Liver (tissue), 9 donors: Measurements from ENCODE around the gene ABCA1. TPM values are rescaled to one million over a fixed set of nuclear protein-coding genes. Genes with fewer than 3 reads are reported as not detected.

Experiments
- DNase-seq: peaks from one replicate; pipeline ENCODE4 v3.0.0-alpha.2; 2017; ENCODE audit warnings: low spot score
- H3K27ac ChIP-seq, 2 donors: one replicate each; pipeline ENCODE4 v1.7.0; 2013; ENCODE audit warnings: inconsistent platforms in 2 of 2, low read length in 2 of 2, control low read depth in 1 of 2, low read depth in 1 of 2, mild to moderate bottlenecking in 1 of 2
- H3K27me3 ChIP-seq, 4 donors: one replicate each; pipeline versions ENCODE4 v1.6.1 to v1.7.0; 2013; ENCODE audit warnings: low read length in 3 of 4, inconsistent platforms in 1 of 4, mild to moderate bottlenecking in 1 of 4, moderate library complexity in 1 of 4; ENCODE audit not compliant: control insufficient read depth in 4 of 4, insufficient read depth in 4 of 4
- H3K36me3 ChIP-seq, 4 donors: one replicate each; pipeline versions ENCODE4 v1.6.1 to v1.7.0; 2013; ENCODE audit warnings: low read length in 3 of 4, mild to moderate bottlenecking in 3 of 4, low read depth in 1 of 4, moderate library complexity in 1 of 4; ENCODE audit not compliant: control insufficient read depth in 4 of 4, insufficient read depth in 3 of 4
- H3K4me1 ChIP-seq, 4 donors: one replicate each; pipeline versions ENCODE4 v1.6.1 to v1.7.0; 2013; ENCODE audit warnings: low read length in 3 of 4, mild to moderate bottlenecking in 3 of 4, moderate library complexity in 1 of 4; ENCODE audit not compliant: control insufficient read depth in 4 of 4, insufficient read depth in 4 of 4
- H3K4me3 ChIP-seq, 3 donors: one replicate each; pipeline versions ENCODE4 v1.6.1 to v1.7.0; 2013; ENCODE audit warnings: low read length in 3 of 3, control low read depth in 1 of 3, low read depth in 1 of 3, mild to moderate bottlenecking in 1 of 3
- H3K9ac ChIP-seq, 2 donors: one replicate each; pipeline ENCODE4 v1.7.0; 2013; ENCODE audit warnings: low read length in 2 of 2, mild to moderate bottlenecking in 2 of 2, moderate library complexity in 2 of 2, control low read depth in 1 of 2, low read depth in 1 of 2
- H3K9me3 ChIP-seq, 4 donors: one replicate each; pipeline versions ENCODE4 v1.6.1 to v1.7.0; 2013; ENCODE audit warnings: low read length in 3 of 4; ENCODE audit not compliant: control insufficient read depth in 4 of 4
- EGR1 ChIP-seq, 2 donors: IDR thresholded peaks; 2 replicates each; pipeline ENCODE4 v1.6.1; 2016 to 2018; ENCODE audit warnings: antibody characterized with exemption in 2 of 2, low read depth in 2 of 2
- FOXA1 ChIP-seq: IDR thresholded peaks from 2 replicates; pipeline ENCODE4 v1.6.1; 2016; ENCODE audit warnings: antibody characterized with exemption
- FOXA2 ChIP-seq: IDR thresholded peaks from 2 replicates; pipeline ENCODE4 v1.6.1; 2016; ENCODE audit warnings: antibody characterized with exemption
- GABPA ChIP-seq, 2 donors: IDR thresholded peaks in 1 of 2; conservative IDR thresholded peaks in 1 of 2; 2 replicates each; pipeline ENCODE4 v1.6.1; 2016; ENCODE audit warnings: antibody characterized with exemption in 2 of 2, mild to moderate bottlenecking in 1 of 2, moderate library complexity in 1 of 2
- HNF4A ChIP-seq, 2 donors: conservative IDR thresholded peaks; 2 replicates each; pipeline ENCODE4 v1.6.1; 2016; ENCODE audit warnings: antibody characterized with exemption in 2 of 2, mild to moderate bottlenecking in 2 of 2
- HNF4G ChIP-seq: IDR thresholded peaks from 2 replicates; pipeline ENCODE4 v1.6.1; 2016; ENCODE audit warnings: antibody characterized with exemption
- JUND ChIP-seq, 2 donors: IDR thresholded peaks; 2 replicates each; pipeline ENCODE4 v1.6.1; 2016; ENCODE audit warnings: antibody characterized with exemption in 2 of 2
- NR2F2 ChIP-seq: IDR thresholded peaks from 2 replicates; pipeline ENCODE4 v1.6.1; 2016; ENCODE audit warnings: antibody characterized with exemption
- RAD21 ChIP-seq, 2 donors: IDR thresholded peaks; 2 replicates each; pipeline ENCODE4 v1.6.1; 2016; ENCODE audit warnings: antibody characterized with exemption in 2 of 2, mild to moderate bottlenecking in 2 of 2
- SP1 ChIP-seq: IDR thresholded peaks from 2 replicates; pipeline ENCODE4 v1.6.1; 2018; ENCODE audit warnings: antibody characterized with exemption, mild to moderate bottlenecking
- TAF1 ChIP-seq: conservative IDR thresholded peaks from 2 replicates; pipeline ENCODE4 v1.6.1; 2016; ENCODE audit warnings: antibody characterized with exemption, mild to moderate bottlenecking
- YY1 ChIP-seq: IDR thresholded peaks from 2 replicates; pipeline ENCODE4 v1.6.1; 2016; ENCODE audit warnings: antibody characterized with exemption, mild to moderate bottlenecking
- WGBS: extraction: QIAGEN DNeasy Blood & Tissue Kit; methylation state at CpG from one replicate; pipeline ENCODE4 v1.1.7; 2013; 5-methylcytosine and 5-hydroxymethylcytosine counted together
- polyA plus RNA-seq, 2 donors: library from polyadenylated mRNA; stranded (reverse) in 1 of 2; unstranded in 1 of 2; fragments of 200-250 nt in 1 of 2; fragments of >200 nt in 1 of 2; fragmentation: Nextera tagmentation in 1 of 2; extraction: Ambion mirVana in 1 of 2; gene quantifications; one replicate each; pipeline versions ENCODE4 v1.2.1 to v1.2.3, GENCODE V29; 2013 to 2015
- total RNA-seq, 2 donors: library from RNA; depleted of rRNA; stranded (reverse); fragments of >200 nt; gene quantifications; one replicate each; pipeline ENCODE4 v1.2.3, GENCODE V29; 2014
- TF ChIP-seq, protein P1 (sequence below): IDR thresholded peaks from 2 replicates; pipeline ENCODE4 v1.6.1; 2016; ENCODE audit warnings: antibody characterized with exemption
- TF ChIP-seq, protein P2 (sequence below): fragments of 150-350 bp; IDR thresholded peaks from 2 replicates; pipeline ENCODE4 v1.5.1; 2017; ENCODE audit warnings: improper control_type of control experiment, low read depth, low read length; ENCODE audit not compliant: missing input control
- TF ChIP-seq, protein P3 (sequence below): IDR thresholded peaks from 2 replicates; pipeline ENCODE4 v1.6.1; 2016; ENCODE audit warnings: antibody characterized with exemption
- TF ChIP-seq, protein P4 (sequence below): IDR thresholded peaks from 2 replicates; pipeline ENCODE4 v1.6.1; 2016; ENCODE audit warnings: antibody characterized with exemption
- donor health status: healthy.
- donor health status: healthy.
- donor health status: healthy.
- donor health status: healthy.
- donor health status: healthy.

The ABCA1 gene
- total and polyA plus RNA-seq, 4 donors, result 15.4 to 223 (median 62.9) TPM

DNA sequence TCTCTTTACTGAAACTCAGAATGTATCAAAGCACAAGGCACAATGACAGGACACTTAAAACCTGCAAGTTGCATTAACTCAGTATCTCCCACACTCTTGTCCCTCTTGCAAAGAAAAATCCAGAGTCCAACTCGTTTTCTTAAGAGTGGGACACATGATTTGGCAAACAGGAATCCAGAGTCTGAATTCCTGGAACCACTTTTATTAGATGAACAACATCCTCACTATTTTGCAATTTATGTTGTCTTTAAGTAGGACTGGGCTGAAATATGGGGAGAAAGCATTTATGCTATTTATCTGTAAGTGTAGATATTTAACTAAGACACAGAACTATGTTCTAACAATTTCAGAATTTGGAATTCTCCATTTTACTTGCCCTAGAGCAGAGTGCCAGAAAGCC is 69.1 kb downstream of the ABCA1 start:
- no peak for TF ChIP-seq EGR1 (IDR thresholded peaks at IDR 0.05; ENCODE audit: low read depth in 2 of 2)
- no peak for TF ChIP-seq YY1
- no peak for TF ChIP-seq FOXA2
- TF ChIP-seq FOXA1, result no peak
- TF ChIP-seq, protein P1, sequence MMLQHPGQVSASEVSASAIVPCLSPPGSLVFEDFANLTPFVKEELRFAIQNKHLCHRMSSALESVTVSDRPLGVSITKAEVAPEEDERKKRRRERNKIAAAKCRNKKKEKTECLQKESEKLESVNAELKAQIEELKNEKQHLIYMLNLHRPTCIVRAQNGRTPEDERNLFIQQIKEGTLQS, result no peak
- TF ChIP-seq JUND (IDR thresholded peaks at IDR 0.05), result no peak
- TF ChIP-seq HNF4A (conservative IDR thresholded peaks at IDR 0.05), result no peak
- H3K4me1 ChIP-seq, result peaks cover 10 to 36% (median 20%) of the 10 kb centered on the region in 4 donors
- WGBS, result 48% methylated on average over 1 of the region's 1 CpG
- no peak for DNase-seq
- peak overlapping the region in 1 of 2 donors; percentile 36 for H3K9ac ChIP-seq
- no peaks in the 10 kb centered on the region for H3K27me3 ChIP-seq
- no peak overlapping the region for H3K27ac ChIP-seq
- H3K4me3 ChIP-seq, result no peak overlapping the region
- H3K9me3 ChIP-seq, result no peaks in the 10 kb centered on the region
- H3K36me3 ChIP-seq, result peaks cover 9 to 64% (median 45%) of the 10 kb centered on the region in 4 donors

DNA sequence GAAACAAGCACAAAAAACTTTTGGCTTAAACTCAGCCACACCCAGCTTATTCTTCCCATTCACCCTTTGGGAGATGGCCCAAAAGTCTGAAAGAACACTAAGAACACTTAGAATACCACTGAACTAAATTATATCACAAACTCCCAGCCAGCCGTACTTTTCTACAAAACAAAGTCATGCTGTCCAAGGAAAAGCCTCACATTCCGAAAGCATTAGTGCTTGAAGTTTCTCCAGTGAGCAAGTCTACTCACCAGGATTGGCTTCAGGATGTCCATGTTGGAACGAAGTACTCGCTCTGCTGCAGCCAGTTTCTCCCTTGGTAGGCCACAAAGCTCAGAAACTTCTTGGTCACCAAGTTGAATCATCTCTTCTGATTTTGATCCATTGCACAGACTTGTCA is 69.7 kb downstream of the ABCA1 start:
- Histone ChIP-seq H3K27ac (no peak overlapping the region), H3K9ac (no peak overlapping the region), H3K4me1 (peaks cover 7 to 30% (median 16%) of the 10 kb centered on the region in 4 donors), H3K4me3 (no peak overlapping the region), H3K36me3 (peaks cover 10 to 69% (median 49%) of the 10 kb centered on the region in 4 donors), H3K9me3 (no peaks in the 10 kb centered on the region), H3K27me3 (no peaks in the 10 kb centered on the region)
- TF ChIP-seq TAF1, result no peak
- no peak for TF ChIP-seq RAD21 (IDR thresholded peaks at IDR 0.05)
- TF ChIP-seq HNF4G, result no peak
- TF ChIP-seq SP1, result no peak
- TF ChIP-seq, protein P2, sequence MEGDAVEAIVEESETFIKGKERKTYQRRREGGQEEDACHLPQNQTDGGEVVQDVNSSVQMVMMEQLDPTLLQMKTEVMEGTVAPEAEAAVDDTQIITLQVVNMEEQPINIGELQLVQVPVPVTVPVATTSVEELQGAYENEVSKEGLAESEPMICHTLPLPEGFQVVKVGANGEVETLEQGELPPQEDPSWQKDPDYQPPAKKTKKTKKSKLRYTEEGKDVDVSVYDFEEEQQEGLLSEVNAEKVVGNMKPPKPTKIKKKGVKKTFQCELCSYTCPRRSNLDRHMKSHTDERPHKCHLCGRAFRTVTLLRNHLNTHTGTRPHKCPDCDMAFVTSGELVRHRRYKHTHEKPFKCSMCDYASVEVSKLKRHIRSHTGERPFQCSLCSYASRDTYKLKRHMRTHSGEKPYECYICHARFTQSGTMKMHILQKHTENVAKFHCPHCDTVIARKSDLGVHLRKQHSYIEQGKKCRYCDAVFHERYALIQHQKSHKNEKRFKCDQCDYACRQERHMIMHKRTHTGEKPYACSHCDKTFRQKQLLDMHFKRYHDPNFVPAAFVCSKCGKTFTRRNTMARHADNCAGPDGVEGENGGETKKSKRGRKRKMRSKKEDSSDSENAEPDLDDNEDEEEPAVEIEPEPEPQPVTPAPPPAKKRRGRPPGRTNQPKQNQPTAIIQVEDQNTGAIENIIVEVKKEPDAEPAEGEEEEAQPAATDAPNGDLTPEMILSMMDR, result no peak
- TF ChIP-seq, protein P3, sequence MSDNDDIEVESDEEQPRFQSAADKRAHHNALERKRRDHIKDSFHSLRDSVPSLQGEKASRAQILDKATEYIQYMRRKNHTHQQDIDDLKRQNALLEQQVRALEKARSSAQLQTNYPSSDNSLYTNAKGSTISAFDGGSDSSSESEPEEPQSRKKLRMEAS, result no peak
- TF ChIP-seq, protein P4, sequence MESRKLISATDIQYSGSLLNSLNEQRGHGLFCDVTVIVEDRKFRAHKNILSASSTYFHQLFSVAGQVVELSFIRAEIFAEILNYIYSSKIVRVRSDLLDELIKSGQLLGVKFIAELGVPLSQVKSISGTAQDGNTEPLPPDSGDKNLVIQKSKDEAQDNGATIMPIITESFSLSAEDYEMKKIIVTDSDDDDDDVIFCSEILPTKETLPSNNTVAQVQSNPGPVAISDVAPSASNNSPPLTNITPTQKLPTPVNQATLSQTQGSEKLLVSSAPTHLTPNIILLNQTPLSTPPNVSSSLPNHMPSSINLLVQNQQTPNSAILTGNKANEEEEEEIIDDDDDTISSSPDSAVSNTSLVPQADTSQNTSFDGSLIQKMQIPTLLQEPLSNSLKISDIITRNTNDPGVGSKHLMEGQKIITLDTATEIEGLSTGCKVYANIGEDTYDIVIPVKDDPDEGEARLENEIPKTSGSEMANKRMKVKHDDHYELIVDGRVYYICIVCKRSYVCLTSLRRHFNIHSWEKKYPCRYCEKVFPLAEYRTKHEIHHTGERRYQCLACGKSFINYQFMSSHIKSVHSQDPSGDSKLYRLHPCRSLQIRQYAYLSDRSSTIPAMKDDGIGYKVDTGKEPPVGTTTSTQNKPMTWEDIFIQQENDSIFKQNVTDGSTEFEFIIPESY, result no peak
- no peak for TF ChIP-seq NR2F2
- TF ChIP-seq GABPA (IDR thresholded peaks at IDR 0.05 in 1 of 2, conservative IDR thresholded peaks at IDR 0.05 in 1 of 2), result no peak
- TF ChIP-seq JUND (IDR thresholded peaks at IDR 0.05), result no peak
- no peak for TF ChIP-seq FOXA1
- WGBS, result 96% methylated on average over 4 of the region's 4 CpGs
- DNase-seq, result no peak
